ENCODE results near the gene MDFIC.

MDFIC gene

GRCh38 chr7:115005251-115005650, 83.4 kb downstream of the MDFIC start:
- no peak for DNase-seq

- DNase-seq = no peak
These were observed 84.1 kb downstream of the MDFIC start for GRCh38 chr7:115005953-115006352.

DNA sequence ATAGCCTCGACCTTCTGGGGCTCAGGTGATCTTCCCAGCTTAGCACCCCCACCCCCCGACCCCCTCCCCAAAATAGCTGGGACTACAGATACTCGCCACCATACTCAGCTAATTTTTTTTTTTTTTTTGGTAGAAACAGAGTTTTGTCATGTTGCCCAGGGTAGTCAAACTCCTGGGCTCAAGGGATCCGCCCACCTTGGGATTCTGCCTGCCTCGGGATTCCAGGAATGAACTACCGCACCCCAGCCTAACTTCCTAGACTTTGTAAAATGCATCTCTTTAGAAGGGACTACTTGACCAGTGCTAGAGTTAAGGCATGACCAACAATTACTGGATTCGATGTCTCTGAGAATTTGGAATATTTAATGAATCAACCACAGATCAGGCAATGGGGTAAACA, 85.9 kb downstream of the MDFIC start:
- DNase-seq = no peak

GRCh38 chr7:115008465-115009114, 86.7 kb downstream of the MDFIC start:
- DNase-seq = no peak

GRCh38 chr7:115009139-115009538, 87.2 kb downstream of the MDFIC start:
- peak; percentile 55 for DNase-seq

- no peak for DNase-seq
These were observed 88.0 kb downstream of the MDFIC start for GRCh38 chr7:115009736-115010440.

GRCh38 chr7:115010441-115010820, 88.5 kb downstream of the MDFIC start:
- no peak for DNase-seq

- no peak for DNase-seq
These were observed 92.0 kb downstream of the MDFIC start for GRCh38 chr7:115013886-115014285.

- DNase-seq = no peak
These were observed 92.9 kb downstream of the MDFIC start for GRCh38 chr7:115014794-115015193.

GRCh38 chr7:115015619-115016018, 93.7 kb downstream of the MDFIC start:
- DNase-seq = no peak

GRCh38 chr7:115019882-115020605, 98.2 kb downstream of the MDFIC start:
- no peak for DNase-seq

GRCh38 chr7:115023219-115023618, 101.3 kb downstream of the MDFIC start:
- no peak for DNase-seq

GRCh38 chr7:115024276-115024675, 102.4 kb downstream of the MDFIC start:
- DNase-seq = no peak

DNA sequence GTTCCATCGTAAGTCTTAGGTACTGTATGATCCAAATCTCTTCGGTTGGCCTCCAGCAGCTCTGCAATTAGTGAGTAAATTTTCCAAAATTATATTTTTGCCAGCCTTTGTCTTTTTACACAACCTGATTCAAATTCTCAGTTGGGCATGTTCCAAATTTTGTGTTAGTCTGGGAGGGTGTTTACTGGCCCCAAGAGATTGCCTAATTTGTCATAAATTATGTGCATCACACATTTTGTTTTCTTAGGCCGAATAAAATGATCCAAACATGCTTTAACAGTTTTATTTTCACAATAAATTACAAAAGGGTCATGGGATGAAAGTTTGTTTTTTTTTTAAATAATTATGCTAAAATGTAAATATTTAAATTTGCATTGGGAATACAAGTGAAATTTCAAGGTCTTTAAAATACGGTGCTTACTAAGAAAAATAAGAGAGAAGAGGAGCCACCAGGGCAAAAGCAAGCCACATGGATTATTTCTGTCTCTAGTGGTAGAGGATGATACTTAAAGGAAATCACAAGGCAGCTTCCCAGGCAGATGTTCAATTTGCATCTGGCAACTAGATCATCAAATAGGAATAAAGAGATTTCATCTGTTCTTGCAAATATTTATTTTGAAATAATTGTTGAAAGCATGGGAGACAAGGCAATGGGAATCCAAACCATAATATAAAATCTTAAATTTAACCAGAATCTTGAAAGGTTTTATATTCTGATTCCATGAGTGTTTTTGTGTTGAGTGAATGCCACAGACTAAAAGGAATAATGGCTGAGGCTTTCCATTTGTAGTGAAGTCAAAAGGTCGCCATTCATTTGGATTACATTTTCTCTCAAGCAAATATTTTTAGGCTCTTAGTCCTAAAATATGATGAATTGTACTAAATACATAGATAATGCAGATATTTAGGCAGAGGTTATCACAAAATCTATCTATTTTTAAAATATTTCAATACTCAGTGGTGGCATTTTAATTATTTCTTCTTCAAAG, 111.1 kb downstream of the MDFIC start:
- DNase-seq = no peak

- DNase-seq = no peak
These were observed 112.1 kb downstream of the MDFIC start for GRCh38 chr7:115033917-115034459.

GRCh38 chr7:115034515-115034914, 112.6 kb downstream of the MDFIC start:
- no peak for DNase-seq

DNA sequence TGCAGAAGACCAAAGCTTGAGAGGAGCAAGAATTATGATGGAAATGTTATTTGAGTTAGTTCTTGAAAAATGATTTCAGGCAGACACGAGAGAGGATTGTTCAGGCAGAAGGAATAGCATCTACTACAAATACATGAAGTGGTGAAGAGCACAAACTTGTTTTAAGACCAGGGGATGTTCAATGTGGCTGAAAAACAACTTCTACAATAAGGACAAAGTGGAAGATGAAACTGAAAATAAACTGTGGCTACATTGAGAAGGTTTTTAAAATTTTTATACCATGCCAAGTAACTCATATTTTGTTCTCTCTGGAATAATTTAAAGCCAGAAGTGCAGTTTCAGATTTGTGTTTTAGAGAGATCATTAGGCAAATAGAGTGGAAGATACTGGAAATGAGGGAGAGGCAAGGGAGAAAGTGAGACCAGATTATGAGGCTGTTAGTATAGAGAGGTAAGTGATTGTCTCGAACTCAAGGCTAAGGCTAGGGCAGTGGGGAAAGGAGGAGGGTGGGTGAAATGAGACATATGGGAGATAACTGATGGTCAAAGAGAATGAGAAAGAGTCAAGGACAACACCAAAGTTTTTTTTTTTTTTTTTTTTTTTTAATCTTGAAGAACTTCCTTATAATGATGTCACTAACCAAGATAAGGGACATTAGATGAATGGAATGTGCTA, 115.4 kb downstream of the MDFIC start:
- no peak for DNase-seq

DNA sequence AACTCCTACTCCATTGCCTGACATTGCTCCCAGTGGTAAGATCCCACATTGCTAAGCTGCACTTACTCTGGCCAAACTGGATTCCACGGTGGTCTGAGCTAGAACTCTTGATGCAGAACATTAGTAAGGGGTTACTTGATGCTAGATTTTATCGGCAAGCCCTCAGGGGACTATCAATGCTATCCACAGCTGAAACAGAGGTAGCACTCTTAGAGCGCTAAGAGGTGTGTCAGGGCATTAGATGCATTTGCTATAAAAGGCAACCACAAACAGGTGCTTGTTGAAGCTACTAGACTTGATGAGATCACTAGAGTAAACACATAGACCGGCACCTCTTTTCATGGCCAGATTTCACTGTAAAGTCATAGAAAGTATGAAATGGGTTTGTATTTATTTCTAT, 116.3 kb downstream of the MDFIC start:
- DNase-seq = no peak

- no peak for DNase-seq
These were observed 118.2 kb downstream of the MDFIC start for GRCh38 chr7:115040057-115040456.

GRCh38 chr7:115040495-115040894, 118.6 kb downstream of the MDFIC start:
- DNase-seq = no peak

- no peak for DNase-seq
These were observed 120.7 kb downstream of the MDFIC start for GRCh38 chr7:115042596-115042995.

- no peak for DNase-seq
These were observed 121.7 kb downstream of the MDFIC start for GRCh38 chr7:115043605-115044004.
